Heart left ventricle (tissue), 16 donors: ENCODE results near the gene RNU1-4. TPM values are rescaled to one million over a fixed set of nuclear protein-coding genes. Genes with fewer than 3 reads are reported as not detected.
"Not testable (repeated sequence)": the region's sequence is repeated elsewhere in the genome, so short reads cannot be mapped to it uniquely, and the experiment has no call there.

Source experiments
- ATAC-seq, 4 donors: fragments of 200-7000 bp; cut with Tn5 transposase; one replicate each; pipeline ENCODE4 v1.9.1; 2020 to 2022; ENCODE audit warnings: moderate library complexity in 4 of 4, mild to moderate bottlenecking in 3 of 4, moderate number of reproducible peaks in 1 of 4
- DNase-seq, 5 donors: peaks; one replicate each; pipeline ENCODE4 v3.0.0-alpha.2; 2020
- H3K27ac ChIP-seq, 12 donors: fragments of 200-600 bp; sonication (generic) in 4 of 12; one replicate each; pipeline versions ENCODE4 v1.5.0 to v1.8.0; 2016 to 2022; ENCODE audit warnings: mild to moderate bottlenecking in 2 of 12
- H3K27me3 ChIP-seq, 9 donors: fragments of 200-600 bp; sonication (generic) in 2 of 9; one replicate each; pipeline versions ENCODE4 v1.5.1 to v1.8.0; 2016 to 2022; ENCODE audit warnings: mild to moderate bottlenecking in 3 of 9
- H3K36me3 ChIP-seq, 9 donors: fragments of 200-600 bp; sonication (generic) in 2 of 9; one replicate each; pipeline versions ENCODE4 v1.5.0 to v1.8.0; 2018 to 2022; ENCODE audit warnings: mild to moderate bottlenecking in 2 of 9
- H3K4me1 ChIP-seq, 12 donors: fragments of 200-600 bp; sonication (generic) in 4 of 12; one replicate each; pipeline versions ENCODE4 v1.5.0 to v1.8.0; 2016 to 2022; ENCODE audit warnings: mild to moderate bottlenecking in 3 of 12
- H3K4me3 ChIP-seq, 12 donors: fragments of 200-600 bp; sonication (generic) in 4 of 12; one replicate each; pipeline versions ENCODE4 v1.5.0 to v1.8.0; 2017 to 2022; ENCODE audit warnings: mild to moderate bottlenecking in 9 of 12, moderate library complexity in 4 of 12
- H3K9me3 ChIP-seq, 12 donors: fragments of 200-600 bp; sonication (generic) in 4 of 12; one replicate each; pipeline versions ENCODE4 v1.5.0 to v1.8.0; 2016 to 2022; ENCODE audit warnings: mild to moderate bottlenecking in 1 of 12
- WGBS, 4 donors: extraction: QIAGEN DNeasy Blood & Tissue Kit in 2 of 4; methylation state at CpG; one replicate each; pipeline versions ENCODE4 v1.1.5 to v1.1.7; 2013 to 2018; 5-methylcytosine and 5-hydroxymethylcytosine counted together
- intact Hi-C, 10 donors: fragments of 100-400 bp; cut with DNase I; formaldehyde crosslinking; loops; one replicate each; pipeline versions ENCODE4 v1.11.1 to v1.14.2; 2022
- long read RNA-seq, 3 donors: library from polyadenylated mRNA; unstranded; transcript quantifications; one replicate each; pipeline ENCODE4 v2.0.0, GENCODE V29; 2020 to 2021
- polyA plus RNA-seq, 2 donors: library from polyadenylated mRNA; stranded (reverse); fragments of 200-250 nt; gene quantifications; one replicate each; pipeline ENCODE4 v1.2.3, GENCODE V29; 2013
- total RNA-seq, 9 donors: library from RNA; depleted of rRNA in 2 of 9; stranded (reverse); fragments of >200 nt in 2 of 9; fragmentation: NEBNext Ultra II Directional in 3 of 9; extraction: Animal tissue kit (Norgen Biotek cat#: 25700) in 3 of 9; gene quantifications; one replicate each; pipeline versions ENCODE4 v1.1.0 to v1.2.4, GENCODE V29; 2016 to 2023
- donor health status: ischemic (EF 13 %, LVEDD 7.1; RV severe dilation, severe dysfunction).
- donor health status: healthy with polysubstance abuse.
- donor health status: DM: no; HTN: yes; CAD: no.
- donor health status: DM: no; HTN: no; CAD: no.
- donor health status: ischemic (EF 25% LVEDD 6.9; RV normal size, moderate dysfunction).
- donor health status: ischemic (EF 25% LVEDD 5.7; RV mildly dilated, moderate dysfunction).
- donor health status: healthy.
- donor health status: DM: yes; HTN: yes; CAD: no.
- donor health status: ischemic (EF 35%, LVEDD 5.7; RV mildly dilated, moderate dysfunction).
- donor health status: nonischemic (EF 11% LVEDD 7.7; RV severe dilation, severe dysfunction).
- donor health status: DM: yes; HTN: yes; CAD: no.
- donor health status: PGD.
- donor health status: ischemic (EF 29% LVEDD 5.4; RV normal size, mild dysfunction).
- donor health status: nonischemic (EF 23%, LVEDD 6.1; RV moderate dilation, normal function).

The RNU1-4 gene
- total RNA-seq (1,000 to 10,000 TPM in 6 of 9 donors, 100 to 1,000 TPM in 1, not detected in 2; 364 to 3,776 (median 2,470) TPM), polyA plus RNA-seq (not detected)
- long read RNA-seq, donor 1, result 0 reads
- long read RNA-seq, donor 2, result 0 reads
- long read RNA-seq, donor 3, result 0 reads

- DNase-seq, H3K27ac ChIP-seq, intact Hi-C loops, H3K9me3 ChIP-seq, H3K36me3 ChIP-seq, H3K27me3 ChIP-seq, H3K4me1 ChIP-seq, H3K4me3 ChIP-seq: not testable (repeated sequence)
- no CpG with 5 or more reads among the region's 46 CpGs for WGBS, 4 donors
- peak; percentile 95 to 98 (median 98) for ATAC-seq
These were observed at the start of gene RNU1-4 for GRCh38 chr1:16740047-16740964. TSS of gene RNU1-4 (plus strand) at chr1:16740516.

- WGBS, 4 donors, result 93% methylated on average over 7 of the region's 13 CpGs; no CpG with 5 or more reads in 3 of the 4 donors
These were observed 49.2 kb upstream of the RNU1-4 start for GRCh38 chr1:16690971-16691682.

GRCh38 chr1:16692283-16692682, 48.0 kb upstream of the RNU1-4 start:
- H3K9me3 ChIP-seq, intact Hi-C loops, H3K27ac ChIP-seq, H3K4me3 ChIP-seq, DNase-seq, H3K4me1 ChIP-seq, ATAC-seq, H3K36me3 ChIP-seq: not testable (repeated sequence)
- peaks cover 0 to 13% (median 2%) of the 10 kb centered on the region in 9 donors for H3K27me3 ChIP-seq
- WGBS, 4 donors, result 5 to 15% methylated on average over 8 to 17 of the region's 39 CpGs; no CpG with 5 or more reads in 2 of the 4 donors

More at GRCh38 chr1:16690971-16691682, 49.2 kb upstream of the RNU1-4 start:
- H3K36me3 ChIP-seq, ATAC-seq, H3K9me3 ChIP-seq, H3K4me1 ChIP-seq, H3K27ac ChIP-seq, DNase-seq, intact Hi-C loops, H3K4me3 ChIP-seq, H3K27me3 ChIP-seq: not testable (repeated sequence)

- DNase-seq, result peak in 1 of 5 donors; percentile 22
- H3K4me3 ChIP-seq, intact Hi-C loops, H3K27me3 ChIP-seq, ATAC-seq, H3K4me1 ChIP-seq, H3K36me3 ChIP-seq, H3K27ac ChIP-seq, H3K9me3 ChIP-seq: not testable (repeated sequence)
- WGBS, 4 donors, result 1 to 35% (median 3%) methylated on average over 19 to 24 of the region's 79 CpGs; no CpG with 5 or more reads in 1 of the 4 donors
These were observed 47.4 kb upstream of the RNU1-4 start for GRCh38 chr1:16692717-16693448.

GRCh38 chr1:16693449-16694307, 46.6 kb upstream of the RNU1-4 start:
- DNase-seq, H3K27me3 ChIP-seq, H3K27ac ChIP-seq, H3K9me3 ChIP-seq, intact Hi-C loops, H3K4me1 ChIP-seq, H3K36me3 ChIP-seq: not testable (repeated sequence)
- peak overlapping the region in 1 of 12 donors; percentile 26 for H3K4me3 ChIP-seq
- 0 to 2% (median 1%) methylated on average over 12 to 45 of the region's 96 CpGs for WGBS, 4 donors
- ATAC-seq, result peak in 1 of 4 donors; percentile 33

GRCh38 chr1:16694308-16694702, 46.0 kb upstream of the RNU1-4 start:
- DNase-seq, ATAC-seq, H3K36me3 ChIP-seq, H3K27me3 ChIP-seq, H3K4me1 ChIP-seq, H3K27ac ChIP-seq, H3K4me3 ChIP-seq, H3K9me3 ChIP-seq, intact Hi-C loops: not testable (repeated sequence)
- no CpG with 5 or more reads among the region's 16 CpGs for WGBS, 4 donors

GRCh38 chr1:16696507-16697150, 43.7 kb upstream of the RNU1-4 start:
- H3K4me3 ChIP-seq, H3K9me3 ChIP-seq, H3K27me3 ChIP-seq, H3K27ac ChIP-seq, H3K4me1 ChIP-seq, H3K36me3 ChIP-seq, intact Hi-C loops: not testable (repeated sequence)
- 3 to 33% (median 16%) methylated on average over 4 to 28 of the region's 33 CpGs for WGBS, 4 donors
- peak in 1 of 5 donors; percentile 57 for DNase-seq
- peak in 1 of 4 donors; percentile 16 for ATAC-seq

- ATAC-seq, H3K4me3 ChIP-seq, DNase-seq, H3K27ac ChIP-seq, H3K36me3 ChIP-seq, intact Hi-C loops, H3K4me1 ChIP-seq, H3K9me3 ChIP-seq, H3K27me3 ChIP-seq: not testable (repeated sequence)
- WGBS, 4 donors, result 61 to 79% (median 66%) methylated on average over 3 to 4 of the region's 7 CpGs
These were observed 43.2 kb upstream of the RNU1-4 start for GRCh38 chr1:16697152-16697551.

GRCh38 chr1:16699440-16699839, 40.9 kb upstream of the RNU1-4 start:
- H3K36me3 ChIP-seq, H3K4me1 ChIP-seq, H3K27ac ChIP-seq, H3K9me3 ChIP-seq, H3K4me3 ChIP-seq, intact Hi-C loops, ATAC-seq: not testable (repeated sequence)
- peaks cover 0 to 11% (median 3%) of the 10 kb centered on the region in 9 donors for H3K27me3 ChIP-seq
- WGBS, 4 donors, result 0 to 7% (median 4%) methylated on average over 17 to 47 of the region's 52 CpGs
- DNase-seq, result peak in 1 of 5 donors; percentile 32
